Neural progenitor cell (in vitro differentiated cells): ENCODE results near the gene OLFM4. TPM values are rescaled to one million over a fixed set of nuclear protein-coding genes. Genes with fewer than 3 reads are reported as not detected.

Experiments
- DNase-seq: peaks from one replicate; pipeline ENCODE4 v3.0.0-alpha.2; 2016; ENCODE audit warnings: low spot score
- H2AFZ ChIP-seq: fragments of 200-600 bp; sonication (generic); replicated peaks from 2 replicates; pipeline ENCODE4 v1.6.1; 2016; ENCODE audit warnings: antibody characterized with exemption
- H3F3A ChIP-seq: fragments of 200-600 bp; sonication (generic); 2 replicates; pipeline ENCODE4 v1.6.1; 2016; ENCODE audit warnings: antibody characterized with exemption, low read depth
- H3K27ac ChIP-seq: fragments of 200-600 bp; sonication (generic); 2 replicates; pipeline ENCODE4 v1.5.1; 2016; ENCODE audit warnings: mild to moderate bottlenecking
- H3K27me3 ChIP-seq: fragments of 200-600 bp; sonication (generic); 2 replicates; pipeline ENCODE4 v1.6.1; 2016; ENCODE audit warnings: mild to moderate bottlenecking, moderate library complexity
- H3K36me3 ChIP-seq: fragments of 200-600 bp; sonication (generic); 2 replicates; pipeline ENCODE4 v1.5.1; 2016
- H3K4me1 ChIP-seq: fragments of 200-600 bp; sonication (generic); 2 replicates; pipeline ENCODE4 v1.6.1; 2016; ENCODE audit warnings: mixed run types
- H3K4me2 ChIP-seq: fragments of 200-600 bp; sonication (generic); 2 replicates; pipeline ENCODE4 v1.6.1; 2016
- H3K4me3 ChIP-seq: fragments of 200-600 bp; sonication (generic); 2 replicates; pipeline ENCODE4 v1.5.1; 2016
- H3K79me2 ChIP-seq: fragments of 200-600 bp; sonication (generic); 2 replicates; pipeline ENCODE4 v1.6.1; 2016; ENCODE audit warnings: low read depth
- H3K9ac ChIP-seq: fragments of 200-600 bp; sonication (generic); 2 replicates; pipeline ENCODE4 v1.6.1; 2016
- H3K9me3 ChIP-seq: fragments of 200-600 bp; sonication (generic); 2 replicates; pipeline ENCODE4 v1.5.1; 2016; ENCODE audit warnings: low read depth
- H4K20me1 ChIP-seq: fragments of 200-600 bp; sonication (generic); 2 replicates; pipeline ENCODE4 v1.6.1; 2016; ENCODE audit warnings: low read depth
- H3K27ac Mint-ChIP-seq: 3 replicates; pipeline ENCODE4 v1.8.0; 2021; ENCODE audit warnings: mixed read lengths
- H3K27me3 Mint-ChIP-seq: 2 replicates; pipeline ENCODE4 v1.8.0; 2022; ENCODE audit warnings: low read depth, mild to moderate bottlenecking, inconsistent platforms, moderate library complexity, mixed read lengths; ENCODE audit not compliant: insufficient read depth
- H3K36me3 Mint-ChIP-seq: 3 replicates; pipeline ENCODE4 v1.8.0; 2021; ENCODE audit warnings: mixed read lengths
- H3K4me1 Mint-ChIP-seq: 3 replicates; pipeline ENCODE4 v1.8.0; 2021; ENCODE audit warnings: mixed read lengths
- H3K4me3 Mint-ChIP-seq: 3 replicates; pipeline ENCODE4 v1.8.0; 2021; ENCODE audit warnings: mild to moderate bottlenecking, moderate library complexity, mixed read lengths
- H3K9me3 Mint-ChIP-seq: 3 replicates; pipeline ENCODE4 v1.8.0; 2020; ENCODE audit warnings: mixed read lengths
- CTCF ChIP-seq: fragments of 200-600 bp; sonication (generic); IDR thresholded peaks from 2 replicates; pipeline ENCODE4 v1.5.1; 2017; ENCODE audit warnings: antibody characterized with exemption, mild to moderate bottlenecking
- EZH2 ChIP-seq: fragments of 200-600 bp; sonication (generic); IDR thresholded peaks from 2 replicates; pipeline ENCODE4 v1.6.1; 2017; ENCODE audit warnings: antibody characterized with exemption, mild to moderate bottlenecking, moderate library complexity
- EZH2phosphoT487 ChIP-seq: fragments of 200-600 bp; sonication (generic); IDR thresholded peaks from 2 replicates; pipeline ENCODE4 v1.6.1; 2017; ENCODE audit warnings: antibody characterized with exemption
- total RNA-seq: library from RNA; depleted of rRNA; stranded (reverse); fragments of >200 nt; gene quantifications from 2 replicates; pipeline ENCODE4 v1.2.3, GENCODE V29; 2015; ENCODE audit warnings: low replicate concordance

The OLFM4 gene
- total RNA-seq, 1 donor from 2014 or later, result not detected

GRCh38 chr13:53018690-53019647, 9.6 kb upstream of the OLFM4 start:
- Mint-ChIP-seq H3K4me3 (no peak overlapping the region), H3K27me3 (peaks cover 12% of the 10 kb centered on the region), H3K9me3 (peaks cover 12% of the 10 kb centered on the region), H3K4me1 (peaks cover 34% of the 10 kb centered on the region), H3K36me3 (peaks cover 2% of the 10 kb centered on the region), H3K27ac (no peak overlapping the region)
- Histone ChIP-seq H3K27ac (no peak overlapping the region), H4K20me1 (no peaks in the 10 kb centered on the region), H2AFZ (no peak overlapping the region), H3K79me2 (no peaks in the 10 kb centered on the region), H3K4me3 (no peak overlapping the region), H3K36me3 (no peaks in the 10 kb centered on the region), H3K4me2 (peak overlapping the region; percentile 38), H3K9me3 (no peaks in the 10 kb centered on the region), H3K9ac (no peak overlapping the region), H3K4me1 (peaks cover 12% of the 10 kb centered on the region), H3K27me3 (no peaks in the 10 kb centered on the region), H3F3A (no peaks in the 10 kb centered on the region)
- TF ChIP-seq CTCF (no peak), EZH2 (no peak), EZH2phosphoT487 (no peak)
- no peak for DNase-seq

GRCh38 chr13:53020764-53021335, 7.8 kb upstream of the OLFM4 start:
- DNase-seq, result no peak
- H3K4me3 ChIP-seq, result no peak overlapping the region
- Mint-ChIP-seq H3K27ac (no peak overlapping the region), H3K9me3 (peaks cover 10% of the 10 kb centered on the region), H3K4me1 (peaks cover 32% of the 10 kb centered on the region), H3K36me3 (peaks cover 2% of the 10 kb centered on the region), H3K27me3 (peaks cover 14% of the 10 kb centered on the region), H3K4me3 (no peak overlapping the region)
- H3F3A ChIP-seq, result no peaks in the 10 kb centered on the region
- no peak overlapping the region for H3K9ac ChIP-seq
- no peaks in the 10 kb centered on the region for H3K79me2 ChIP-seq
- peaks cover 12% of the 10 kb centered on the region for H3K4me1 ChIP-seq
- no peaks in the 10 kb centered on the region for H4K20me1 ChIP-seq
- TF ChIP-seq CTCF, result no peak
- TF ChIP-seq EZH2phosphoT487, result no peak
- TF ChIP-seq EZH2, result no peak
- H3K27me3 ChIP-seq, result no peaks in the 10 kb centered on the region
- H3K4me2 ChIP-seq, result no peak overlapping the region
- no peaks in the 10 kb centered on the region for H3K9me3 ChIP-seq
- H3K27ac ChIP-seq, result no peak overlapping the region
- no peaks in the 10 kb centered on the region for H3K36me3 ChIP-seq
- H2AFZ ChIP-seq, result no peak overlapping the region

- no peak overlapping the region for H3K4me3 Mint-ChIP-seq
- no peaks in the 10 kb centered on the region for H3K9me3 ChIP-seq
- no peaks in the 10 kb centered on the region for H3K27me3 ChIP-seq
- peaks cover 41% of the 10 kb centered on the region for H3K4me1 Mint-ChIP-seq
- H3K27ac Mint-ChIP-seq, result no peak overlapping the region
- TF ChIP-seq CTCF, result no peak
- TF ChIP-seq EZH2phosphoT487, result no peak
- TF ChIP-seq EZH2, result no peak
- peaks cover 17% of the 10 kb centered on the region for H3K4me1 ChIP-seq
- no peak overlapping the region for H3K4me2 ChIP-seq
- H3K4me3 ChIP-seq, result no peak overlapping the region
- peaks cover 6% of the 10 kb centered on the region for H3K27me3 Mint-ChIP-seq
- H3K36me3 ChIP-seq, result no peaks in the 10 kb centered on the region
- no peaks in the 10 kb centered on the region for H3F3A ChIP-seq
- DNase-seq, result no peak
- H3K27ac ChIP-seq, result no peak overlapping the region
- H2AFZ ChIP-seq, result no peak overlapping the region
- H3K36me3 Mint-ChIP-seq, result peaks cover 2% of the 10 kb centered on the region
- no peaks in the 10 kb centered on the region for H3K9me3 Mint-ChIP-seq
- H3K9ac ChIP-seq, result no peak overlapping the region
- no peaks in the 10 kb centered on the region for H4K20me1 ChIP-seq
- no peaks in the 10 kb centered on the region for H3K79me2 ChIP-seq
Measured at GRCh38 chr13:53023246-53023645, 5.4 kb upstream of the OLFM4 start.
